ENCODE data around the gene PPM1L. TPM values are rescaled to one million over a fixed set of nuclear protein-coding genes. Genes with fewer than 3 reads are reported as not detected.

Gene PPM1L
- total and polyA plus RNA-seq, 2 experiments from 2014 or later: 1.2 to 12.6 TPM

DNA sequence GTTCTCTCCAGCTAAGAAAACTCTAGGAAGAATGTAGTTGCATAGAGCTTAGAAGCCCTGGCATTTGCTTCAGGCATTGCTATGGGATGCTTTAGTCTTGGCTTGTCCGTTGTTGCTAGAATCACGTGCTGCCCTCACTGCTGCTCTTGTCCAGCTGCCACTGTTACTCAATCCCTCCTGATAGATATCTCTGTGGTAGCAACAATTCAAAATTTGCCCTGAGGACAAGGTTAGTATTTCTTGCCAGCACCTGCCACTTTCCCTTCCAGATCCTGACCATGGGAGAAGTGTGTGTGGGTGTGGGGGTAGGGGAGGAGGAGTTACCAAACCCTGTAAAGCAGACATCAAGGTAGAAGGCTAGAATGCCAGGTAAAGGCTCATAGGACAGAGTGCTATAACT is 113.8 kb downstream of the PPM1L start:
- Histone ChIP-seq H3K36me3 (no peaks in the 10 kb centered on the region), H3K4me3 (no peak overlapping the region), H3K27me3 (no peaks in the 10 kb centered on the region), H3K27ac (no peak overlapping the region), H3K9me3 (ENCODE audit: low read depth) (no peaks in the 10 kb centered on the region), H3K4me1 (ENCODE audit: low read depth) (peaks cover 3% of the 10 kb centered on the region)
- DNase-seq (ENCODE audit: low read depth in 1 of 2, low spot score in 1 of 2): peak in 1 of 2 donors; percentile 4
- no peak for TF ChIP-seq CTCF (IDR thresholded peaks at IDR 0.05; ENCODE audit: low read depth, low read length)

DNA sequence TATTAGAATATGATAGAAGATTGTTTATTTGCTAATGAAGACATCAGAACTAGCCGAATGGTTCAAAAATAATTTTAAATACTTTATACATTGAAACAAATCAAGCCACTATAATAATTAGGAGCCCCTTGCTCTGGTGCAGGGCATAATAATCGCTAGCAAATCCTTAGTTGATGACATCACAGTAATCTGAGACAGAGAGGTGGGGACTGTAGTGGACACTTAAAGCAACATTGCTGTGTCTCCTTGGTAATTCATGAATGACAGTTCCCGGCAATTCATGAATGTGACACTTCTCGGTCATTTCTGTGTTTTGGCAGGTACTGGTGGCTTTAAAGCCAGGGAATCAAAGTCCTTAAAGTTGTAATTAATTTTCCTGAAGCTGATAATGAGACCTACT is 114.3 kb downstream of the PPM1L start:
- Histone ChIP-seq H3K9me3 (ENCODE audit: low read depth) (no peaks in the 10 kb centered on the region), H3K4me3 (no peak overlapping the region), H3K27ac (no peak overlapping the region), H3K36me3 (no peaks in the 10 kb centered on the region), H3K4me1 (ENCODE audit: low read depth) (peaks cover 3% of the 10 kb centered on the region), H3K27me3 (no peaks in the 10 kb centered on the region)
- TF ChIP-seq CTCF (IDR thresholded peaks at IDR 0.05; ENCODE audit: low read depth, low read length): no peak
- peak in 1 of 2 donors; percentile 7 for DNase-seq (ENCODE audit: low read depth in 1 of 2, low spot score in 1 of 2)

- DNase-seq (ENCODE audit: low read depth in 1 of 2, low spot score in 1 of 2): no peak
- H3K27me3 ChIP-seq: no peaks in the 10 kb centered on the region
- no peaks in the 10 kb centered on the region for H3K9me3 ChIP-seq (ENCODE audit: low read depth)
- TF ChIP-seq CTCF (IDR thresholded peaks at IDR 0.05; ENCODE audit: low read depth, low read length): no peak
- no peak overlapping the region for H3K4me3 ChIP-seq
- no peak overlapping the region for H3K27ac ChIP-seq
- H3K4me1 ChIP-seq (ENCODE audit: low read depth): peaks cover 3% of the 10 kb centered on the region
- no peaks in the 10 kb centered on the region for H3K36me3 ChIP-seq
These were observed 118.7 kb downstream of the PPM1L start for GRCh38 chr3:160874736-160875135.

GRCh38 chr3:160876643-160877042 is 120.6 kb downstream of the PPM1L start:
- Histone ChIP-seq H3K4me1 (ENCODE audit: low read depth) (peaks cover 3% of the 10 kb centered on the region), H3K36me3 (no peaks in the 10 kb centered on the region), H3K9me3 (ENCODE audit: low read depth) (no peaks in the 10 kb centered on the region), H3K4me3 (no peak overlapping the region), H3K27me3 (no peaks in the 10 kb centered on the region), H3K27ac (no peak overlapping the region)
- DNase-seq (ENCODE audit: low read depth in 1 of 2, low spot score in 1 of 2): no peak
- no peak for TF ChIP-seq CTCF (IDR thresholded peaks at IDR 0.05; ENCODE audit: low read depth, low read length)

- no peak overlapping the region for H3K27ac ChIP-seq
- DNase-seq (ENCODE audit: low read depth in 1 of 2, low spot score in 1 of 2): no peak
- no peaks in the 10 kb centered on the region for H3K27me3 ChIP-seq
- H3K4me3 ChIP-seq: no peak overlapping the region
- H3K9me3 ChIP-seq (ENCODE audit: low read depth): no peaks in the 10 kb centered on the region
- no peaks in the 10 kb centered on the region for H3K36me3 ChIP-seq
- no peaks in the 10 kb centered on the region for H3K4me1 ChIP-seq (ENCODE audit: low read depth)
- no peak for TF ChIP-seq CTCF (IDR thresholded peaks at IDR 0.05; ENCODE audit: low read depth, low read length)
These were observed 123.8 kb downstream of the PPM1L start for GRCh38 chr3:160879859-160880258.

DNA sequence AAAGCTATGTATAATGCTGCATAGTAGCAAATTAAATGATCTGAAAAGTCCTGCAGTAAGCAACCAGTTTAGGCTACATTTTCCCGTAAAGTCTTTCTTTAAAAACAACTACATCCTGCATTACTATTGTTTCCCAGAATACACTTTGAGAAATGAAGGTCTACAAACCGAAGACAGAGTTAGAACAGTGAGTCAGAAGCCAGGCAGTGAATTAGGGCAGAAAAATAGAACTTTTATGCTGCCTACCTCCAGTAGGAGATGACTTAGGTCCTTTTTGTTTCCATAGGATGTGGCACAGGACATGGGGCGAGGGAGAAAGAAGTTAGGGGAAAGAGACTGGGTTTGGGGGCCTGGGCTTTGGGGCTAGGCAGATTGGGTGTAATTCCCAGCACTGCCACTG is 127.3 kb downstream of the PPM1L start:
- Histone ChIP-seq H3K9me3 (ENCODE audit: low read depth) (no peaks in the 10 kb centered on the region), H3K27me3 (no peaks in the 10 kb centered on the region), H3K36me3 (no peaks in the 10 kb centered on the region), H3K27ac (no peak overlapping the region), H3K4me3 (no peak overlapping the region), H3K4me1 (ENCODE audit: low read depth) (peaks cover 5% of the 10 kb centered on the region)
- DNase-seq (ENCODE audit: low read depth in 1 of 2, low spot score in 1 of 2): no peak
- no peak for TF ChIP-seq CTCF (IDR thresholded peaks at IDR 0.05; ENCODE audit: low read depth, low read length)
